ENCODE data around the gene SUSD1.

Gene SUSD1

GRCh38 chr9:112063151-112063550 is 111.9 kb downstream of the SUSD1 start:
- DNase-seq, result no peak

GRCh38 chr9:112061152-112061740 is 113.9 kb downstream of the SUSD1 start:
- DNase-seq, result no peak

- no peak for DNase-seq
Measured at GRCh38 chr9:112059966-112060320, 115.2 kb downstream of the SUSD1 start.

GRCh38 chr9:112059145-112059965 is 115.7 kb downstream of the SUSD1 start:
- DNase-seq, result no peak

GRCh38 chr9:112056996-112057395 is 118.1 kb downstream of the SUSD1 start:
- no peak for DNase-seq

- no peak for DNase-seq
Measured at GRCh38 chr9:112054916-112055315, 120.2 kb downstream of the SUSD1 start.

- DNase-seq, result no peak
Measured at GRCh38 chr9:112051812-112052211, 123.3 kb downstream of the SUSD1 start.

- DNase-seq, result no peak
Measured at GRCh38 chr9:112050544-112051475, 124.3 kb downstream of the SUSD1 start.

- DNase-seq, result peak in 1 of 2 experiments; percentile 10
Measured at GRCh38 chr9:112049811-112050516, 125.1 kb downstream of the SUSD1 start.

- peak; percentile 8 to 40 for DNase-seq
Measured at GRCh38 chr9:112048924-112049691, 126.0 kb downstream of the SUSD1 start.

GRCh38 chr9:112047538-112048066 is 127.5 kb downstream of the SUSD1 start:
- DNase-seq, result no peak

GRCh38 chr9:112046181-112046580 is 128.9 kb downstream of the SUSD1 start:
- no peak for DNase-seq

GRCh38 chr9:112044881-112045280 is 130.2 kb downstream of the SUSD1 start:
- no peak for DNase-seq

GRCh38 chr9:112044186-112044585 is 130.9 kb downstream of the SUSD1 start:
- no peak for DNase-seq

GRCh38 chr9:112043423-112043822 is 131.7 kb downstream of the SUSD1 start:
- no peak for DNase-seq

- DNase-seq, result no peak
Measured at GRCh38 chr9:112042769-112043168, 132.3 kb downstream of the SUSD1 start.

GRCh38 chr9:112042244-112042638 is 132.9 kb downstream of the SUSD1 start:
- DNase-seq, result no peak

- peak in 1 of 2 experiments; percentile 8 for DNase-seq
Measured at GRCh38 chr9:112041536-112042243, 133.4 kb downstream of the SUSD1 start.

- no peak for DNase-seq
Measured at GRCh38 chr9:112041199-112041535, 133.9 kb downstream of the SUSD1 start.

- DNase-seq, result no peak
Measured at GRCh38 chr9:112038017-112038408, 137.1 kb downstream of the SUSD1 start.

Data from NCI-H446 (cell line).